SU-DHL-6 (cell line): ENCODE data around the gene NCBP3.
A peak's percentile ranks its signal among the peaks of the same experiment; 100 is the strongest.

Source experiments
- H2AFZ ChIP-seq: fragments of 200-600 bp; sonication (generic); 2 replicates; pipeline ENCODE4 v1.6.1; 2014; ENCODE audit warnings: low read depth, mild to moderate bottlenecking, moderate library complexity, mixed read lengths, antibody characterized with exemption, low read length; ENCODE audit not compliant: severe bottlenecking
- H3F3A ChIP-seq: fragments of 200-600 bp; shearing (Covaris generic); 2 replicates; pipeline ENCODE4 v1.6.0; 2016; ENCODE audit warnings: antibody characterized with exemption, mild to moderate bottlenecking; ENCODE audit not compliant: insufficient read depth
- H3K27ac ChIP-seq: fragments of 200-600 bp; sonication (generic); 2 replicates; pipeline ENCODE4 v1.5.1; 2016; ENCODE audit warnings: low read depth, mild to moderate bottlenecking, low read length, moderate library complexity, mixed read lengths
- H3K27me3 ChIP-seq: fragments of 200-600 bp; sonication (generic), shearing (Covaris generic); 2 replicates; pipeline ENCODE4 v1.6.0; 2014; ENCODE audit warnings: mild to moderate bottlenecking, low read length
- H3K36me3 ChIP-seq: fragments of 200-600 bp; sonication (generic); 2 replicates; pipeline ENCODE4 v1.6.1; 2014; ENCODE audit warnings: mild to moderate bottlenecking, low read length, mixed read lengths
- H3K4me2 ChIP-seq: fragments of 300-600, 200-600 bp; shearing (Covaris generic), sonication (generic); 2 replicates; pipeline ENCODE4 v1.6.0; 2014; ENCODE audit warnings: low read length, low read depth, mild to moderate bottlenecking; ENCODE audit not compliant: poor library complexity, severe bottlenecking
- H3K4me3 ChIP-seq: fragments of 200-600 bp; sonication (generic); 2 replicates; pipeline ENCODE4 v1.5.1; 2014; ENCODE audit warnings: antibody characterized with exemption, low read length, mild to moderate bottlenecking, mixed read lengths; ENCODE audit not compliant: insufficient read depth, poor library complexity, severe bottlenecking
- H3K79me2 ChIP-seq: fragments of 200-600 bp; sonication (generic); 2 replicates; pipeline ENCODE4 v1.6.1; 2014; ENCODE audit warnings: mild to moderate bottlenecking, low read length, moderate library complexity; ENCODE audit not compliant: insufficient read depth
- H3K9ac ChIP-seq: fragments of 200-600 bp; sonication (generic); 2 replicates; pipeline ENCODE4 v1.7.0; 2014; ENCODE audit warnings: mild to moderate bottlenecking, low read length
- H3K9me2 ChIP-seq: fragments of 200-600 bp; sonication (generic); replicated peaks from 2 replicates; pipeline ENCODE4 v1.6.1; 2014; ENCODE audit warnings: low read length; ENCODE audit not compliant: insufficient read depth
- H3K9me3 ChIP-seq: fragments of 200-600 bp; sonication (generic); 2 replicates; pipeline ENCODE4 v1.6.1; 2014; ENCODE audit warnings: low read length, mixed read lengths; ENCODE audit not compliant: insufficient read depth
- H4K20me1 ChIP-seq: fragments of 200-600 bp; sonication (generic); 2 replicates; pipeline ENCODE4 v1.6.1; 2014; ENCODE audit warnings: low read depth, mild to moderate bottlenecking, antibody characterized with exemption, low read length, moderate library complexity, mixed read lengths
- CTCF ChIP-seq: fragments of 200-600 bp; sonication (generic); IDR thresholded peaks from one replicate; pipeline ENCODE4 v1.5.1; 2017; ENCODE audit warnings: antibody characterized with exemption, mild to moderate bottlenecking, low read length, moderate library complexity; ENCODE audit not compliant: insufficient read depth, poor library complexity, severe bottlenecking
- EZH2phosphoT487 ChIP-seq: fragments of 200-600 bp; sonication (generic), shearing (Covaris generic); conservative IDR thresholded peaks from 2 replicates; pipeline ENCODE4 v1.6.1; 2018; ENCODE audit warnings: mild to moderate bottlenecking, antibody characterized with exemption, low read length, moderate library complexity, mixed read lengths

Gene NCBP3

DNA sequence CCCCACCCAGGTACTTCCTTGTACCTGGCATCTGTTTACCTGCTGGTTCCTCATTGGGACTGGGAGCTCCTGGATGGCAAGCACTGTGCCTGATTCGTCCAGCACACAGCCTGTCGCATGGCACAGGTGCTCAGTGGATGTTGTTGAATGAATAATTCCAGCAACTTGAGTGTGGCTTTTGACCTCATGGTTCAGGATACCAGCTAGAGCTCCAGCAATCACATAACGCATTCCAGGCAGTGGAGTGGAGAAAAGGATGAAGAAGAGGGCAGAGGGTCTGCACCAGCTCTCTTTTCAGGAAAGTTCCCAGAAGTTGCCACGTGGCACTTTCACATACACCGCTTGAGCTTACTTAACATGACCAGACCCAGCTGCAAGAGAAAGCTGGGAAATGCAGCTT, 48.1 kb upstream of the NCBP3 start:
- H4K20me1 ChIP-seq: no peaks in the 10 kb centered on the region
- H3K36me3 ChIP-seq: no peaks in the 10 kb centered on the region
- peaks cover 5% of the 10 kb centered on the region for H3F3A ChIP-seq
- H3K9me3 ChIP-seq: no peaks in the 10 kb centered on the region
- H3K9me2 ChIP-seq: no peaks in the 10 kb centered on the region
- no peak overlapping the region for H3K4me2 ChIP-seq
- H3K27ac ChIP-seq: no peak overlapping the region
- TF ChIP-seq EZH2phosphoT487: no peak
- TF ChIP-seq CTCF: no peak
- H2AFZ ChIP-seq: no peak overlapping the region
- H3K4me3 ChIP-seq: no peak overlapping the region
- H3K79me2 ChIP-seq: no peaks in the 10 kb centered on the region
- no peaks in the 10 kb centered on the region for H3K27me3 ChIP-seq
- no peak overlapping the region for H3K9ac ChIP-seq

DNA sequence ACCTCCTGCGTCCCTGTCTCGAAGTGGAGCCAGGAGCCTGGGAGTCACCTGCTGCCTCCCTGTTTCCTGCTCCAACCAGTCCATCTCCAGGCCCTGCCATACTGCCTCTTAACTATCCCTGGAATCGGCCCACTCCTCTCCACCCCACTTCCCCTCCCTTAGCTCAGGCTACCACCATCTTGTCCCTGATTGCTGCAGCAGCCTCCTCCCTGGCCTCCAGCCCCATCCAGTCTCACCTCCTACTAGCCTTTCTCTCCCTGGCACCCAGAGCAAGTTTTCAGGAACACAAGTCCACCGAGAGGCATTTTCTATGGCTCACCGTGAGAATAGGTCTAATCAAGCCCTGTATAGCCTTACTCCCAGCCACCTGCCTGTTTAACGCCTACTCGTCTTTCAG, 47.7 kb upstream of the NCBP3 start:
- peak overlapping the region; percentile 95 for H2AFZ ChIP-seq

GRCh38 chr17:3893003-3893719, 47.1 kb upstream of the NCBP3 start, which contains the start of gene CAMKK1:
Gene CAMKK1, minus strand, starts transcription at chr17:3893053. Its CDS starts 7,366 bp downstream, at chr17:3885687.
- H3K36me3 ChIP-seq: no peaks in the 10 kb centered on the region
- H3K9me3 ChIP-seq: no peaks in the 10 kb centered on the region
- no peaks in the 10 kb centered on the region for H3K79me2 ChIP-seq
- no peaks in the 10 kb centered on the region for H3K9me2 ChIP-seq
- H3K27ac ChIP-seq: peak within 1 kb of the TSS; percentile 47
- H3K9ac ChIP-seq: peak within 1 kb of the TSS; percentile 64
- no peaks in the 10 kb centered on the region for H3K27me3 ChIP-seq
- TF ChIP-seq CTCF: no peak
- no peak for TF ChIP-seq EZH2phosphoT487
- no peaks in the 10 kb centered on the region for H4K20me1 ChIP-seq
- H3K4me3 ChIP-seq: peak within 1 kb of the TSS; percentile 64
- peak within 1 kb of the TSS; percentile 95 for H2AFZ ChIP-seq
- peaks cover 5% of the 10 kb centered on the region for H3F3A ChIP-seq
- H3K4me2 ChIP-seq: peak within 1 kb of the TSS; percentile 86

More for the DNA sequence above, 47.7 kb upstream of the NCBP3 start:
- Histone ChIP-seq H3K79me2 (no peaks in the 10 kb centered on the region), H4K20me1 (no peaks in the 10 kb centered on the region), H3K4me3 (peak overlapping the region; percentile 64), H3K4me2 (peak overlapping the region; percentile 72), H3K9ac (peak overlapping the region; percentile 64), H3K27me3 (no peaks in the 10 kb centered on the region), H3F3A (peaks cover 5% of the 10 kb centered on the region), H3K9me3 (no peaks in the 10 kb centered on the region), H3K27ac (no peak overlapping the region), H3K9me2 (no peaks in the 10 kb centered on the region), H3K36me3 (no peaks in the 10 kb centered on the region)
- TF ChIP-seq EZH2phosphoT487: no peak
- no peak for TF ChIP-seq CTCF
